GM19468 (cell line): ENCODE results near the gene DCDC1.

Source experiments
- ATAC-seq: cut with Tn5 transposase; IDR thresholded peaks from one replicate; pipeline ENCODE4 v1.9.1; 2021; ENCODE audit warnings: mild to moderate bottlenecking, moderate library complexity, moderate number of reproducible peaks; ENCODE audit not compliant: unreplicated experiment; ENCODE audit errors: extremely low read depth

Gene DCDC1

GRCh38 chr11:30814737-30815136 lies 554.8 kb downstream of the DCDC1 start:
- ATAC-seq: no peak
